GM18951 (cell line): ENCODE data around the gene PIAS4.
"Not testable (repeated sequence)": the region's sequence is repeated elsewhere in the genome, so short reads cannot be mapped to it uniquely, and the experiment has no call there.

ENCODE experiments used
- POLR2A ChIP-seq: IDR thresholded peaks from 4 replicates; pipeline ENCODE4 v1.6.1; 2011; ENCODE audit warnings: mild to moderate bottlenecking; ENCODE audit not compliant: insufficient read length, insufficient read depth; ENCODE audit errors: extremely low read depth
- in situ Hi-C: fragments of 300-500 bp; cut with MboI; formaldehyde crosslinking; loops from one replicate; pipeline ENCODE4 v1.12.0; 2022; ENCODE audit warnings: low sequenced_read_pairs, mixed read lengths, inconsistent platforms; ENCODE audit not compliant: unreplicated experiment

Gene PIAS4

GRCh38 chr19:4007836-4008539 is 452 bp downstream of the PIAS4 start:
- no peak for TF ChIP-seq POLR2A
- in situ Hi-C loops: no loop called here

DNA sequence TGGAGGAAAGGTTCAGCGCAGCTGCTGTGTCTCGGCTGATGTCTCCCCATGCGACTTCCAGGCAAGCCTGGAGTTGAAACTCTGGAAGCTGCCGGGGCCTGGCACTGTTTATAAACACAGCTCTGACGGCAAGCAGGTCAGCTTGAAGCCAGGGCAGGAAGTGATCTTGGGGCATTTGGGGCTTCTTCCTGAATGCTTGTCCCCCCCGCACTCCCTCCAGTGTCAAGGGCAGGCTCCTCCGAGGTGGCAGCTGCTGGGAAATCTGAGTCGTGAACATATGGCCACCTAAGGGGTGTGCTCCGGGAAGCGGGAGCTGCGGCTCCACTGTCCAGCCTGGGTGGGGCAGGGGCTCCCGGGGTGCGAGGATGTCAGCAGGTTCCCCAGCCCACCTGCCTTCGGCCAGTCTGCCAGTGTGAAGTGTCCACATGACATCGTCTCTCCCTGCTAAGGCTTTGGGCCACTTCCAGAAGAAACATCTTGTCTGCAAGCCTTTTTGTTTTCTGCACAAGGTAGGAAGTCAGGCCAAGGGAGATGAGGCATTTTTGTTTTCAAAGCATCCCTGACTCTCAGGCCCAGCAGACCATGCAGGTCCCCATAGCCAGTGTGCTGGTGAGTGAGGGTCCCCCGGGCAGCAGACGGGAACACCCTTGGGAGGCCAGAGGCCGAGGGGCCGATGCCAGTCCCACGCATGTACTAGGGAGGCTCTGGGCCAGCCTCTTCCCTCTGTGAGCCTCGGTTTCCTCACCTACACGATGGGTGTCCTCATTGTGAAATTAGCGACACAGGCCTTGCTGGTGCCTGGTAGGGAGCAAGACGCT is 2.7 kb downstream of the PIAS4 start:
- in situ Hi-C loops: no loop called here

DNA sequence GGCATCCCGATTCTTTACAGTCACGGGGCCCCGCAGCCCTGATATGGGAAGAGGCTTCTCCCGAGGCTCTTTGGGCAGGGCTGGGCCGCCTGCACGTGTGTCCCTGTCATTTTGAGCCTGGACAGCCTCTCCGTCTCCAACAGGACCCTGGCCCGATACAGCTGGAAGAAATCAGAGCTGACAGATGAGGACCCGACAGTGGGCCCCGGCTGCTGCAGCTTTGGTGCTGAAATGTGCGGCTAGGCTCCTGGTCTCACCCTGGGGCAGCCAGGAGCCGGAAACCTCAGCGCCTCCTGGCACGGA is 3.2 kb downstream of the PIAS4 start:
- in situ Hi-C loops: no loop called here
- TF ChIP-seq POLR2A: no peak

More for the DNA sequence above, 2.7 kb downstream of the PIAS4 start:
- TF ChIP-seq POLR2A: no peak

DNA sequence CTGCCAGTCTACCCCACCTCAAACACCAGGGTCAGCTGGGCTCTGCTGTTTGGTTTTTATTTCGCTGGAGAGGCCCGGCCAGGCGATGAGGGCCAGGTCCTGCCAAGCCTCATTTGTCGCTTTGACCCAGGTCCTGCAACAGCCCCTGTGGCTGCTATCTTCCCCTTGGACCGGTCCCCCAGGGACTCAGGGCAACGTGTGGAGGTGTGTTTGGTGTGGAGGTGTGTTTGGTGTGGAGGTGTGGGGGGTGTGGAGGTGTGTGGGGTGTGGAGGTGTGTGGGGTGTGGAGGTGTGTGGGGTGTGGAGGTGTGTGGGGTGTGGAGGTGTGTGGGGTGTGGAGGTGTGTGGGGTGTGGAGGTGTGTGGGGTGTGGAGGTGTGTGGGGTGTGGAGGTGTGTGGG is 3.9 kb downstream of the PIAS4 start:
- in situ Hi-C loops: not testable (repeated sequence)

GRCh38 chr19:4012092-4012974 is 4.8 kb downstream of the PIAS4 start:
- TF ChIP-seq POLR2A: no peak
- in situ Hi-C loops: no loop called here

GRCh38 chr19:4012975-4013634 is 5.6 kb downstream of the PIAS4 start:
- no peak for TF ChIP-seq POLR2A
- in situ Hi-C loops: no loop called here

DNA sequence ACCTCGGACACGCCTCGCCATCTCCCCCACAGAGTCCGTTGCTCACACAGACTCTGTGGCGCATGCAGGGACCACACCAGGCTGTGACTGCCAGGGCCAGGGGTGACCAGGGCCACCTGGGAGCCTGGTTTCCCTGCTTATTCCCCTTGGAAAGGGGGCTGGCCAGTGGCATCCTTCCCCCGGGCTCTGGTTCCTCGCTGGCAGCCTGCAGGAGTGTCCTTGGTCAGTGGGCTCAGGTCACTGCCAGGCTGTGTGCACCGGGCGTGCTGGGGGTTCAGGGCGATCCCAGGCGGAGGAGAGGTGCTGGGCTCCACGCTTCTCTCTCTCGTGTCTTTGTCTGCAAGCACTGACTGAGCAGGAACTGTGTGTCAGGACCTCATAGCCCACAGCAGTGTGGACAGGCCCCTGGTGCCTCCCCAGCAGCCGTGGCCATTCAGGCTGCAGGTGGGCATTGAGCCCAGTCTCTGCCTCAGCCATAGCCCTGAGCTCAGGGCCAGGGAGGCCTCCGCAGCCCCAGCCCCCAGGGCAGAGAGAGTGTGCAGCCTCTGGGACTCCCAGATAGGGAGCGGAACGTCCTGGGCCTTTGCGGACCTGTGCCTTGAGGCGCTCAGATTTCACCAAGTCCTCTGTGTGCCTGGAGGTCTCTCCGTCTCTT is 6.5 kb downstream of the PIAS4 start:
- in situ Hi-C loops: no loop called here
- no peak for TF ChIP-seq POLR2A

DNA sequence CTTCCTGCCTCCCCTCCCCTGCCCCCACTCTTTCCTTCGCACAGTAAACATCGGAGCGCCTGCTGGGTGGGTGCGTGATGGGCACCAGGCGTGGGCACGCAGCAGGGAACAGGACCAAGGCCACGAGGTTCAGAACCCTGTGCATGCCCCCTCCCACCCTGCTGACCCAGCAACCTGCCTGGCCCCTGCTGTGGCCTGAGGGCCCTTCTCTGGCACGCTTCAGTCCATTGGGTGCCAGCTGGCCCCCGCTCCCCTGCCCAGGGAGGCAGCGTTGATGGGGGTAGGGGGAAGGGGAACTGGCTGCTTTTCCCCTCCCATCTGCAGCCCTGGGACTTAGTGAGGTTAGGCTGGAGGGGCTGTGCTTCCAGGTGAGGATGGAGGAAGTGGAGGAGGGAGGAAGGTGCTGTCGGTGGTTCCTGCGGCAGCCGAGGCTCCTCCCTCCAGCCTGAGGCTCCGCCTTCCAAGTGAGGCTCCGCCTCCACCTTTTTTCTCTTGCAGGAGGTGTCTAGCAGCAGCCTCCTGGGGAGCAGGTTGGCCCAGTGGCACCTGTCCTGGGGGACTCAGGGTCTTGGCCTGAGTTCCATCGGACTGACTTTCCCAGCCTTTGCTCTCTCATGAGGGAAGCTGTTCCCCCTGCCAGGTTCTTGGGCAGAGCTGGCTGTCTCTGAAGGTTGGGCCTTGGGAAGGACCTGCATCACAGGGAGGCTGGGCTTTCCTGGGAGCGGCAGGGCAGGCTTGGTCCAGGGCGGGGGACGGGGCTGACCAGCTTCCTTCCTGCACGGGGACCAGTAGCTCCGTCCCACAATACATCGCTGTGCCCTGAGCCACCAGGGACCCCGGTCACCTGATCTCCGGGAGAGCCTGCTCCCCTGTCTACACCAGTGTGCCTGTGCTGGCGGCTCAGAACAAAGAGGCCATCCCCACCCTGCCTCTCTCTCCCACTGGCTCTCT is 7.3 kb downstream of the PIAS4 start:
- in situ Hi-C loops: no loop called here
- TF ChIP-seq POLR2A: no peak

- in situ Hi-C loops: no loop called here
- no peak for TF ChIP-seq POLR2A
Measured at GRCh38 chr19:4015705-4016402, 8.3 kb downstream of the PIAS4 start.

DNA sequence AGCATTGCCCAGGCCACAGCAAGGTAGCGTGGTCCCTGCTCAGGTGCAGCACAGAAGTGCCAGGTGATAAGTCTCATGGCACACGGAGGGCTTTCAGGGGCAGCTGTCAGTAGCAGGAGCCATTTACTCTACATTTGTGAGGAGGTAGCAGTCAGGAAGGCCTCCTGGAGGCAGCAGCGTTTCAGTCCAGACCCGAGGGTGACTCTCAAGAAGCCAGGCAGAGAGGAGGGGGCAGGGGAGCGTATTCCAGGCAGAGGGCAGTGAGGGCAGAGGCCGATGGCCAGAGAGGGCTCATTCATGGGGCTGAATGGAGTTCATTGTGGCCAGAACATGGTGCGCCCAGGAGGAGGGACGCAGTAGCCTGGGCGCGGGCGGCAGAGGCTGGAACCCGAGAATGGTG is 8.9 kb downstream of the PIAS4 start:
- in situ Hi-C loops: no loop called here
- TF ChIP-seq POLR2A: no peak
